Middle frontal gyrus (tissue), 1 donor: ENCODE measurements around the gene PDE9A.
"Not testable (repeated sequence)": the region's sequence is repeated elsewhere in the genome, so short reads cannot be mapped to it uniquely, and the experiment has no call there.

Experiments used
- DNase-seq: peaks from one replicate; pipeline ENCODE4 v3.0.0-alpha.2; 2015; ENCODE audit warnings: low spot score; ENCODE audit errors: extremely low spot score

PDE9A gene

DNA sequence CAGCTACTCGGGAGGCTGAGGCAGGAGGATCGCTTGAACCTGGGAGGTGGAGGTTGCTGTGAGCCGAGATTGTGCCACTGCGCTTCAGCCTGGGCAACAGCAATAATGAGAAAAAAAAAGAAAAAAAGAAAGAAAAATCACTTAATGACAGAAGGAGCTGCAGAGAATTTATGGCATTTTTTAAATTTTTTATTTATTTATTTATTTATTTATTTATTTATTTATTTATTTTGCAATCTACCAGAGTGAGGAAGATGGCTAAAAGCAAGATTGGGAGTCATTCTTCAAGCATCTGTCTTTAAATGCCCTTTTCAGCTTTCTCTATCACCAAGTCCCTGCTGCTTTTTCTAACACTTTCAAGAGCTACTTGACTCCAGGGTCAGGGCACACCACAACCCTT, 134.2 kb downstream of the PDE9A start:
- no peak for DNase-seq

DNA sequence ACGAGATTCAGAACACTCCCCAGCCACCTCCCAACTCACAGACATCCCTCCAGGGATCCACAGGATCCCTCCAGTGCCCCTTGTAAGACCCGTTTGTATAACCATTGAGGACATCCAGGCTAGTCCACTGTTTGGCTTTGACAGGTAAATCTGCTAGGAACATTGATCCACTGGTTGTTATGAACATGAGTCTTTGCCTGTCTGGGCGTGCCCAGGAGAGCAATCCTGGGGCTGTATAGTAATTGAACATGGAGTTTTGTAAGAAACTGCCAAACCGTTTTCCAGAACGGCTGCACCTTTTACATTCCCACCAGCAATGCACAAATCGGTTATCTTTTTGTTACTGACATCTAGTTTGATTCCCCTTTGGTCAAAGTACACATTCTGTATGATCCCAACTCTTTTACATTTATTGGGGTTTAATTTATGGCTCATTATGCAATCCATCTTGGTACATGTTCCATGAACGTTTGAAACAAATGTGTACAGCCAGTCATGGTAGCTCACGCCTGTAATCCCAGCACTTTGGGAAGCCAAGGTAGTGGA, 137.2 kb downstream of the PDE9A start:
- DNase-seq, result no peak

DNA sequence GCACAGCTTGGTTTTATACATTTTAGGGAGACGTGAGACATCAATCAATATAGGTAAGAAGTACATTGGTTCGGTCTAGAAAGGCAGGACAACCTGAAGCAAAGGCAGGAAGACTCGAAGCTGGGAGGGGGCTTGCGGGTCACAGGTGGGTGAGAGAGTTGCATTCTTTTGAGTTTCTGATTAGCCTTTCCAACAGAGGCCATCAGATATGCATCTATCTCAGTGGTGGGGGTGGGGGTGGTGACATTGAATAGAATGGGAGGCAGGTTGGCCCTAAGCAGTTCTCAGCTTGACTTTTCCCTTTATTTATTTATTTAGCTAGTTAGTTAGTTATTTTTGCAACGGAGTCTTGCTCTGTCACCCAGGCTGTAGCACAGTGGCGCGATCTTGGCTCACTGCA, 140.4 kb downstream of the PDE9A start:
- DNase-seq, result no peak

DNA sequence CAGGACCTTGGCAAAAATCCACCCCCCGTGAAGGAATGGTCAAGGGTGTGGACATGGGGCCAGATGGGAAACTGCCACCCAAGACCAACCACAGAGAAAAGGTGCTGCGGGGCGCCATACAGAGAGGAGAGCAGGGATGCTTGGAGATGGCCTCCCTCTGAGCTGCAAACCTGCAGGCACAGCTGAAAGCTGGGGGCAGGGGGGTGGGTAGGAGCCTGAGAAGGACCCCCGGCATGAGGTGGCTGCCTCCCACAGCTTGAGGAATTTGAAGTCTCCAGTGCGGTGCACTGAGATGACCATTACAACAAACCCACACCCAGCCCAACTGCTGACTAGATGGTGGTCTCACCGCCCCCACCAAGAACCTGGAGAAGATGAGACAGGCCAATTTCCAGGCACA, 141.1 kb downstream of the PDE9A start:
- DNase-seq, result no peak

DNA sequence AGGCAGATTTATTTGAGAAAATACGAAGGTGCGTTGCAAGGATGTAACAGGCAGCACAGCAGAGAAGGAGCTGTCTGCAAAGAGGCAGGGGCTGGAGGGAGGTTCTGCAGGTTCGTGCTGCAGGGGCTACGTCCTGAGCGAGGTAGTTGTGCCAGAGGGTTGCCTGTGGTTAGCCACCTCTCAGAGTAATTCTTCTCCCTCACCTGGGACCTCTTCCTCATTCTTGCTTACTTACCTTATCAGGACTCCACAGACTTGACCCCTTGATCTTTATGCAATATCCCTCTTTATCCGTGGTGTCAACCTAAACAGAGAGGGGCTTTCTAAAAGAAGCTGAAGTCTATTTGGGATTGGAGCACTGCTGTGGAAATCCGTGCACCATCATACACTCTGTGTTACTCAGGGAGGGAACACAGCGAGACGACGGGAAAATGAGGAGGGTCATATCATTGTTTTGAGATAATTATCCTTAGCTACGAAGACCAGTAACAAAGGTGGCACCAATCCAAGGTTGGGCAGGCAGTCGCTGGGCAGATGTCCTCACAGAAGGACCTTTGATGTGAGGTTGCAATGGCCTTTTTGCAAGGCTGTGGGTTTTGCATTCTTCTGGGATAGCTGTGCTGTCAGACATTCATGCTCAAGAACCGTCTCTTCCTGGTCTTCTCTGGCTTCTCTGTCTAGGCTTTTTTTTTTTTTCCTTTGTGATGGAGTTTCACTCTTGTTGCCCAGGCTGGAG, 143.1 kb downstream of the PDE9A start:
- DNase-seq, result no peak

DNA sequence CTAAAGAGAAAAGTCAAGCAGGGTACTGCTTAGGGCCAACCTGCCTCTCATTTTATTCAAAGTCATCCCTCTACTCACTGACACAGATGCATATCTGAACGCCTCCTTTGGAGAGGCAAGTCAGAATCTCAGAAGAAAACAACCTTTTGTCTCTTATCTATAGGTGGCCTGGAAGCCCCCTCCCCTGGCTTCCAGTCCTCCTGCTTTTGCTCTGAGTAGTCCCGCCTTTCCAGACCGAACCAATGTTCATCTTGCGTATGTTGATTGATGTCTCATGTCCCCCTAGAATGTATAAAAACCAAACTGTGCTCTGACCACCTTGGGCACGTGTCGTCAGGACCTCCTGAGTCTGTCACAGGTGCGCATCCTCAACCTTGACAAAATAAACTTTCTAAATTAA, 144.1 kb downstream of the PDE9A start:
- DNase-seq, result no peak

DNA sequence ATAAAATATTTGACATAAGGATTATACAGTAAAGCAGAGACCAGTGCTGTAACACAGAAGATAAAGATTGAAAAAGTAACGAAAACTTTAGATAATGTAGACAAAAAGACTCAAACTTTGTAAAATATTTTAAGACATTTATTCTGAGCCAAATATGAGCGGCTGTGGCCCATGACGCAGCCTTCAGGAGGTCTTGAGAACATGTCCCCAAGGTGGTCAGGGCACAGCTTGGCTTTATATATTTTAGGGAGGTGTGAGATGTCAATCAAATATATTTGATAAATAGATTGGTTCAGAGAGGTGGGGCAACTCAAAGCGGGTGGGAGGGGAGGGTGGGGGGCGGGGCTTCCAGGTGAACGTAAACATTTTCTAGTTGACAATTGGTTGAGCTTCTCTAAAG, 144.7 kb downstream of the PDE9A start:
- DNase-seq, result no peak

DNA sequence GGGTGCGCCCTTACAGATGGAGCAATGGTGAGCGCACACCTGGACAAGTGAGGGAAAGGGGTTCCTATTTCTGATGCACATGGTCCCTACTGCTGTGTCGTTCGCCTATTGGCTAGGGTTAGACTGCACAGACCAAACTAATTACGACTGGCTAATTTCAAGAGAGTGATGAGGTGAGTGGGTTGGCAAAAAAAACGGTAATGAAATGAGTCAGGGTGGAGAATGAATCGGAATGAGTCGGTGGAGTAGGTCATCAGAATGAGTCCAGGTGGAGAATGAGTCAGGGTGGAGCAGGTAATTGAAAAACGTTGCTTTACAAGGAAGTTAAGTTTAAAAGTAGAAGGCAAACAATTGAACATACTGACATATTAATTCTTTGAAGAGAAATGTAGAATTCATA, 146.1 kb downstream of the PDE9A start:
- DNase-seq, result no peak

DNA sequence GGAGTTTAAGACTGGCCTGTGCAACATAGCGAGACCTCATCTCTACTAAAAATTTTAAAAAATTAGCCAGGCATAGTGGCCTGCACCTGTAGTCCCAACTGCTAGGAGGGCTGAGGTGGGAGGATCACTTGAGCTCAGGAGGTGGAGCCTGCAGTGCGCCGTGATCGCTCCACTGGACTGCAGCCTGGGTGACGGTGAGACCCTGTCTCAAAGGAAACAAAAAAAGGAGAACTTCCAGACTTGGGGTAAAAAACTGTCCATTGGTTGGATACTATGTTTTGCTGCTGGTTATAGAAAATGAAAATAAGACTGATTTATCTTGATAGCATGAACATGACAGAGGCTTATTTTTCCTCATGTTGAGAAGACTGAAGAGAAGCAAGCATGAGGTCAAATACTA, 146.5 kb downstream of the PDE9A start:
- no peak for DNase-seq

DNA sequence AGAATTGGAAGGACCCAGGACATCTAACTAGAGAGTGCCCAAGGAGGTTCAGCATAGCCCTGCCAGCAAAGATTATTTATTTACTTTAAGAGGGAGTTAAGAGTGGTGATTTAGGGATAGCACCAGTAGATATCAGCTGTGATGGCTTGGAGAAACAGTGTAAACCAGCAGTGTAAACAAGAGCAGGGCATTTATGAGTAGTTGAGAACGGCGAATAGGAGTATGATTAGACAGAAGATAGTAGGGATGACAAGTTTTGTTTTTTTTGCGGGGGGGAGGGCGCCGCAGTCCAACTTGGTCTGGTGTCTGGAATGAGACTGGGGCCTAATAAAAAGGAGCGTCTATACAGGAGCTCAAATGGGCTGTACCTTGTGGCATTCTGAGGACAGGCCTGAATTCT, 148.2 kb downstream of the PDE9A start:
- not testable (repeated sequence) for DNase-seq

DNA sequence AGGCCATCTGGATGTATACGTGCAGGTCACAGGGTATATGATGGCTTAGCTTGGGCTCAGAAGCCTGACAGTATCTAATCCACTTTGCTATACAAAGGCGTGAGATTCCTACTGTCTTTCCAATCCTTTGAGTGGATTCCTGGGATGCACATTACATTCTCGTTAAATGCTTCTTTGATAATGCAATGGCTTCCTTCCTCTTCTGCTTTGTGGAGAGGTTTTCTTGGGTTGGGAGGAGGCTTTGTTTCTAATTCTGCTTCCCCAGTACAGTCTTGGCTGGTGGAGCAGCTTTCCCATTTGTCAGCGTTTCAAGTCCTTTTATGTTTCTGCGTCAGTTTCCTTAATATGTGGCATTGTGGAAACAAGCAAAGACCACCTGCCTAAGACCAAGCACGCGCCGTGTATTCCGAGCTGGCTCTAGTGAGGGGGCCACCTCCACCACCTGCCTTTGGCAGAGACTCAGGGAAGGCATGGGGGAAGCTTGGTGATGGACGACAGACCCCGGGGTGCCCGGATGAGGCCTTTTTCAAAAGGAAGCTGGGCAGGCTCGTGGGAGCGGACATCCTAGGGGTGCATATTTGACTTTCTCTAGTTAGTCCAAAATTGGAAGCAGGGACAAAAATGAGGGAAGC, 153.2 kb downstream of the PDE9A start:
- no peak for DNase-seq

DNA sequence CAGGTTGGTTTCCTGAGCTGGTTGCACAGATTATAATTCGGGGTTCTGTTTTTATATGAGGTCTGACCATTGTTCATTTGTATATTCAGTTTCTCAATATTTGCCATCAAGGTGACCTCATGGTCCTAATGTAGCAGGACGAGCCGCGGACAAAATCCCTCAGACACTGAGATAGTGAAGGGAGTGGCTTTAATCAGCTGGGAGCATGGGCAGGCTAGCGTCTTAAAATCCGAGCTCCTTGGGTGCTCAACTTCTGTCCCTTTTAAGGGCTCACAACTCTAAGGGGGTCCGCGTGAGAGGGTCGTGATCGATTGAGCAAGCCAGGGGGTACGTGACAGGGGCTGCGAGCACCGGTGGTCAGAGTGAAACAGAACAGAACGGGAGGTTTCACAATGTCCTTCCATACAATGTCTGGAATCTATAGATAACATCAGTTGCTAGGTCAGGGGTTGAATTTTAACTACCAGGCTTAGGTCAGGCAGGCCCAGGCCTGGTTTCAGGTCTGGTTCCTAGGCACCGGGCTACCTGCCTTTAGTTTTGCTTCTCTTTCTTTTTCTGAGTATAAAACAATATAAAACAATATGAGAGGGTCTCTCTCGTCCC, 154.0 kb downstream of the PDE9A start:
- DNase-seq, result not testable (repeated sequence)

DNA sequence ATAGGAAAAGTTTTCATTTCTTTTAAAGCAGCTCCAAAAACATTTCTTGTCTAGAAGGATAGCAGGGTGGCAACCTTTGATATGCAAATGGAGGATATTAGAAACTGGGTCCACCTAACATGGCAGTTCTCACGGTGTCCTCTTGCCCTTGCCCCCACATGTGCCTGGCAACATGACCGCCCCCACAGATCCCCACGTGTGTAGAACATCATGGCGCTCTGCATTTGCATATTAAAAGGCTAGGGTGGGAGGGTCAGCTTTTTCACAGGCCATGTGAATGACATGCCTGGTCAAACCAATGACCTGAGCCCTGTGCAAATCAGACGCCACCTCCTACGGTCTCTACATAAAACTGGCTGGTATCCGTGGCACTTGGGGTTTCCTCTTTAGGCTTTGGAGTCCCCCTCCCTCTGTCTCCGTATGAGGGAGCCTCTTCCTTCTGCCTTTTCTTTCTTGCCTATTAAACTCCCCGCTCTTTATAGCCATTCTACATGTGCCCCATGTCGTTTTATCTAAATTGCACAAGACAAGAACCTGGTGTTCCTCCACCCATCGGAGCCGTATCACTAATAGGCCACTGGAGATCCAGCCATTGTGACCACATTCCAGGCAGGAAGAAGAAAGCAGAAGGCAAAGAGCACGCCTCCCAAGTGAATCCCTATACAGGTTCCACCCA, 154.7 kb downstream of the PDE9A start:
- no peak for DNase-seq

DNA sequence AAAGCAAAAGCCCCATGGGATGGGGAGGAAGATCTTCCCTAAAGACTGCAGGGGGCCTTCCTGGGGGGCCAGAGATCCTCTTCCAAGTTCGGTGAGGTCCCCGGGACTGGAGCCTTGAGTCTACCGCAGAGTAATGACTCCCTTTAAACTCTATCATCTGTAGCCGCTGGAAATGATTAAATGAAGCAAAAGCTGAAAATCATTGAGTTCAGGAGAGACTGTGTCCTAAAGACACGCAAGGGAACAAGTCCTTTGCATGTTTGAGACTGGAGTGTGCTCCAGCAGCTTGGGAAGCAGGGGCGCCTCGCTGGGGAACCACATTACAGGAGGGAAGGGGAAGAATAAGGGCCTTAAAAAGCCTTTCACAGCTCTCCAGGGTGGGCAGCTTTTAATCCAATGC, 155.8 kb downstream of the PDE9A start:
- DNase-seq, result no peak

DNA sequence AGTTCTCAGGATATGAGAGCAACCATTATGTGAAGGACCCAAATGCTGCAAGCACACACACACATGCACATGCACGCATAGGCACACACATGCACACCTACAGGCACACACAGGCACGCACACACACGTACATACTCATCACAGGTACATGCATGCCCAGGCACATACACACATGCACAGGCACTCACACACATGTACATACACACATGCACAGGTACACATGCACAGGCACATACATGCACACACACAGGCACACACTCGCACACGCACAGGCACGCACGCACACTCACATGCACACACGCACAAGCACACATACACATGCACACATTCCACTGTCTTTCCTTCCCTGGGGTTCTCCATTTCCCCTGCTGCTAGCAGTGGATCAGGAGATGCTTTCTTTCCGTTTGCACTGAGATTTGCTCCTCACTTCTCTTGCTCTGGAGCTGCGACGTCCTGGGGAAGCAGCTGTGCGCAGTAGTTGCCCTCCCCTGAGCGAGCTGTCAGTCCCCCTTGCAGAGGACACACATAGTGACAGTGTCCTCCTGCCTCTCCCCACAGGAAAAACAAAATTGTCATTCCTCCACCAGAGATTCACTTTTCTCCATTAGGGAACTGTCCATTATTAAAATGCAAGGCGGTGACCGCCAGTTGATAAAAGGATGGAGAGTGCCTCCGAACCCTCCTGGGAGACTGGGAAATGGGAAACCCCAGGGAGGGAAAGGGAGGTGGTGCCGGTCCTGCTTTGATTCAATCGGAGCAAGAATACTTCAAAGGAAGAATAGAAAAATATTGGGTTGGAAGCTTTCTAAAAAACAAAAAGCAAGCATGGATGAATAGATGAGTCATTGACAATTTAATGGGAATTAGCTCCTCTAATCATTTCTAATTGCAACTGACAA, 156.4 kb downstream of the PDE9A start:
- no peak for DNase-seq

DNA sequence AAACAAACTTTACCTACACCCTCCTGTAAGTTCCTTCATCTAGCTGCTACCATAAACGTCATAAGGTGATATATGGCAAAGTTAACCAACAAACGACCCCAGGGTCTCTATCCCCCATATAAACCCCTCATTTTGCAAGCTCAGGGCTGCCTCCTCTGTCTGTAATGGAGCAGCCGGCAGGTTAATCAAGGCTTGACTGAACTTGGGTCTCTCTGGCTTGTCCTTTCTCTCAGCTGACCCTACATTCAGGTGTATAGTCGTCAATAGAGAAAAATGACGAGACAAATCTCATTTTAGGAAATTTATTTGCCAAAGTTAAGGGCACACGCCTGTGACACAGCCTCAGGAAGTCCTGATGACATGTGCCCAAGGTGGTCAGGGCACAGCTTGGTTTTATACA, 158.5 kb downstream of the PDE9A start:
- DNase-seq, result no peak

DNA sequence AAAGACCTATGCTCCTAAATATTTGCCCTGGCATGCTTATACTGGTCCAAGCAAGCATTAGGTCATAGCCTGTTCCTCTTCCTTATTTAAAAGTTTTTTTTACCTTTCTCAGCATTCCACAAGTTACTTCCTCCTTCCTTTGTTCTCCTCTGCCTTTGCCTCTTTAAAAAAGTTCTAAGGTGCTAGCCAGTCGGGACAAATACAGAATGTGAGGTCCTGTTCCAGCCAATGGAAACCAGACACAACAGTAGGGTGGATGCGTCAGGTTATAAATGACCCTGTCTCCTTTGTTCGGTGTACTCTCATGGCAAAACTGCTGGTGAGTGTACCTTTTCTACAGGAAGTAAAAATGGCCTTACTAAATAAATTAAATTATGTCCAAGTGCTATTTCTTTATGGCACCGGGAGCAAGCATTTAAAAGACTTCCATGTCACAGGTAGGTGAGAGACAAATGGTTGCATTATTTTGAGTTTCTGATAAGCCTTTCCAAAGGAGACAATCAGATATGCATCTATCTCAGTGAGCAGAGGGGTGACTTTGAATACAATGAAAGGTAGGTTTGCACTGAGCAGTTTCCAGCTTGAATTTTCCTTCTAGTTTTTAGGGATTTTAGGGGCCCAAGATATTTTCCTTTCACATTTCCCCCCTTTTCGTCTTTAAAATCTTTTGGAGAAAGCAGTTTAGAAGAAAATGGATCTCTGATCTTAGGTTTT, 159.3 kb downstream of the PDE9A start:
- not testable (repeated sequence) for DNase-seq

DNA sequence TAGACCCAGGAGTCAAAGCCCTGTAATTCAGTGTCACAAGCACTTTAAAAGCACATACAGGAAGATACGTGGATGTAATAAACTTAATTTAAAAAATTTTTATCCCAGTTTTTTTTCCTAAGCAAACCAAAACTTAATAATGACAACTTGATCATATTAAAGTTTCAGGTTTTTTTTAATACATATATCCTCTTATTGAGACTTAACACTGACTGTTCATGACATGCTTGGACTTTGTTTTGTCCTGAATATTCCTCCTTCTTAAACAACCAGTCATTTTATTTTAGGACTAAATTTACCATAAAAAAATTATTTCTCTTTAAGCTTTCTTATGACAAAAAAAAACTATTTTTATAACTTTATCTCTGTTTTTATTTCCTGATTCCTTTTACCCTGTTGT, 161.8 kb downstream of the PDE9A start:
- DNase-seq, result no peak

DNA sequence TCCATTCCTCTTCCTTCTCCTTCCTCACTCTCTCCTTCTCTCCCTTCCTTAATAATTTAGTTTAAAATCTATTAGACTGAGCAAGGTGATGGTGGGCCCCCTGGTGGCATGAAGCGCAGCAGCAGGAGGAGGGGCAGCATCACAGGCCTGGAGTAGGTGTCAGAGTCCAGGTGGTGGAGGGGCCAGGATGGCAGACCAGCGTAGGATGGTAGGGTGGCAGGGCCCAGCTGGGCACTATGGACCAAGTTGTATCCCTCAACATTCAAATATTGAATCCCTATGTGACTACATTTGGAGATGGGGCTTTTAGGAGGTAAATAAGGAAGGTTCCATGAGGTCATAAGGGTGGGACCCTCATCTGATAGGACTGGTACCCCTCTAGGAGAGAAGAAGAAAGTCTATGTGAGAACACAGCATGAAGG, 164.9 kb downstream of the PDE9A start:
- DNase-seq, result no peak

DNA sequence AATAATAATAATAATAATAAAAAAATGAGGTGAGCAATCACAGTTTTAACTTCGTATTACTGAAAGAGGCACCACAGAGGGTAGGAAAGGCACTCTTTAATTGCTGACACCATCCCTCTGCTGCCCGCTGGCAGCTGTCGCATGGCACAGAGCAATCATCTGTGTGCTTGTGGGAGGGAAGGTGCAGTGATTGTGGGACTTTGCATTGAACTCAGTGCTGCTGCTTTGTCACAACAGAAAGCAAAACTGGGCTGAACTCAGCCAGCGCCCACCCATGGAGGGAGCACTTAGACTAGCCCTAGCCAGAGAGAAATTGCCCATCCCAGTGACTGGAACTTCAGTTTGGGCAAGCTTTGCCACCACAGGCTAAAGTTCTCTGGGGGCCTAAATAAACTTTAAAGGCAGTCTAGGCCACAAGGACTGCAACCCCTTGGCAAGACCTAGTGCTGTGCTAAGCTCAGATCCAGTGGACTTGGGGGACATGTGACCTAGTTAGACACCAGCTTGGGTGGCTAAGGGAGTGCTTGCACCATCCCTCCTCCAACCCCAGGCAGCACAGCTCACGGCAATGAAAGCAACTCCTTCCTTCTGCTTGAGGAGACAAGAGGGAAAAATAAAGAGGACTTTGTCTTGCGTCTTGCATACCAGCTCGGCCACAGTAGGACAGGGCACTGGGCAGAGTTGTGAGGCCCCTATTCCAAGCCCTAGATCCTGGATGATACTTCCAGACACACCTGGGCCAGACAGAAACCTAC, 166.6 kb downstream of the PDE9A start:
- no peak for DNase-seq
